Stomach smooth muscle (tissue), 2 donors: Measurements from ENCODE around the gene DNER.

Source experiments
- H3K27ac ChIP-seq: one replicate; pipeline ENCODE4 v1.7.0; 2013; ENCODE audit warnings: mild to moderate bottlenecking, low read length, inconsistent platforms
- H3K27me3 ChIP-seq, 2 donors: one replicate each; pipeline ENCODE4 v1.7.0; 2013; ENCODE audit warnings: low read length in 2 of 2; ENCODE audit not compliant: insufficient read depth in 2 of 2, control insufficient read depth in 1 of 2
- H3K36me3 ChIP-seq, 2 donors: one replicate each; pipeline ENCODE4 v1.7.0; 2013; ENCODE audit warnings: low read length in 2 of 2; ENCODE audit not compliant: control insufficient read depth in 2 of 2, insufficient read depth in 2 of 2
- H3K4me1 ChIP-seq: one replicate; pipeline ENCODE4 v1.7.0; 2013; ENCODE audit warnings: low read length; ENCODE audit not compliant: control insufficient read depth, insufficient read depth
- H3K4me3 ChIP-seq, 2 donors: one replicate each; pipeline ENCODE4 v1.7.0; 2013; ENCODE audit warnings: low read length in 2 of 2
- H3K9ac ChIP-seq, 2 donors: one replicate each; pipeline ENCODE4 v1.7.0; 2013; ENCODE audit warnings: low read length in 2 of 2, mild to moderate bottlenecking in 1 of 2
- H3K9me3 ChIP-seq, 2 donors: one replicate each; pipeline ENCODE4 v1.7.0; 2013; ENCODE audit warnings: low read length in 2 of 2; ENCODE audit not compliant: control insufficient read depth in 2 of 2
- donor health status: healthy.
- donor health status: Pancreatic carcinoma.

Gene DNER

DNA sequence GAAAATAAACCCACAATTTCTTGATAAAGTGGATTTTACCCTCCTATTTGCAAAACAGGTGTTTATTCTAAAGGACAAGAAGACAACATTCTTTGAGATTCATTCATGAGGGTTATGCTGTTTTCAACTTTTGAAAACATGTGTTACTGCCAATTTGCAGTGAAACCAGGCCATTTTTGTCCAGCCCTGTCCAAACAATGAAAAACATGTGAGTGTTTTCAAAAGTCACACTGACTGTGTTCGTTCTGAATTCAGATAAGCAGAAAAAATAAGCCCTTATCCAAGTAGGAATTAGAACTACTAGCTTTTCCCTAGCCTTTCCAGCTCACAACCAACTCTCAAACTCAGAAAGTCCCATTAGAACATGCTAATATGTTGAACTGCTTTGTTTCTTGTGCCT, 295.2 kb downstream of the DNER start:
- no peaks in the 10 kb centered on the region for H3K36me3 ChIP-seq
- H3K4me1 ChIP-seq, result peaks cover 18% of the 10 kb centered on the region
- no peak overlapping the region for H3K4me3 ChIP-seq
- no peak overlapping the region for H3K27ac ChIP-seq
- no peaks in the 10 kb centered on the region for H3K9me3 ChIP-seq
- no peaks in the 10 kb centered on the region for H3K27me3 ChIP-seq
- H3K9ac ChIP-seq, result no peak overlapping the region

DNA sequence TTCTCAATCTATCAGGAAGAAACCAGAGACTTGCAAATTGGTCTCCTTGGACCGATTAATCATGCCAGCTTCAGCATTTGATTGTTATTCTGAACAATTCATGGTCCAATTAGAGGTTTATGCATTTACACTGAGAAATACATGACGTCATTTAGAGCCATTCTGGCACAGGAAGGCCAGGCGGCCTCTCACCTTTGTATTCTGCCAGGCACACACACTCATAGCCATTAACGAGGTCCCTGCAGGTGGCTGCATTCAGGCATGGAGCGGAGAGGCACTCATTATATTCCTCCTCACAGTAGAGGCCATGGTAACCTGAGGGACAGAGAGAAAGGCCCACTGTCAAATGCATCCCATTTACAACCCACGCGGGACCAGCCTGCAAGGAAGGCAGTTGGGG, 296.4 kb downstream of the DNER start:
- H3K4me1 ChIP-seq, result peaks cover 18% of the 10 kb centered on the region
- peak overlapping the region; percentile 70 for H3K27ac ChIP-seq
- no peaks in the 10 kb centered on the region for H3K27me3 ChIP-seq
- H3K4me3 ChIP-seq, result no peak overlapping the region
- H3K9me3 ChIP-seq, result no peaks in the 10 kb centered on the region
- H3K36me3 ChIP-seq, result no peaks in the 10 kb centered on the region
- H3K9ac ChIP-seq, result no peak overlapping the region

DNA sequence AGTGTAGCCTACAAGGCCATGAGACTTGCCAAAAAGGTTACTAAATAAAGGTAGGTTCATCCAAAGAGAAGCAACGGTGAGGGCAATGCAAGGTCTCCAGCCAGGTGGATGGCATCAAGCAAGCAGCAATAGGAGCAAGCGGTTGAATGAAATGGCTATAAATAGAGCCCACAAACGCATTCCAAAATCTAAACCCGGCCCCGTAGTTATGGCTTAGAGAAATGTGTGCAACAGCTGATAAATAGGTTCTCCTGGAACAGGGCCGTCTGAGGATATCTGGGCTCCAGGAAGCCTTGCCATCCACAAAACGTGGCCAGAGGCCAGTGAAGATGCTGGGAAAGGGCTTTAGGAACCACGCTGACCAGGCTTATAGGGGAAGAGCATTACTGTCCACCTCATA, 297.2 kb downstream of the DNER start:
- Histone ChIP-seq H3K9ac (no peak overlapping the region), H3K9me3 (no peaks in the 10 kb centered on the region), H3K4me1 (peaks cover 18% of the 10 kb centered on the region), H3K27me3 (no peaks in the 10 kb centered on the region), H3K27ac (peak overlapping the region; percentile 70), H3K4me3 (no peak overlapping the region), H3K36me3 (no peaks in the 10 kb centered on the region)

DNA sequence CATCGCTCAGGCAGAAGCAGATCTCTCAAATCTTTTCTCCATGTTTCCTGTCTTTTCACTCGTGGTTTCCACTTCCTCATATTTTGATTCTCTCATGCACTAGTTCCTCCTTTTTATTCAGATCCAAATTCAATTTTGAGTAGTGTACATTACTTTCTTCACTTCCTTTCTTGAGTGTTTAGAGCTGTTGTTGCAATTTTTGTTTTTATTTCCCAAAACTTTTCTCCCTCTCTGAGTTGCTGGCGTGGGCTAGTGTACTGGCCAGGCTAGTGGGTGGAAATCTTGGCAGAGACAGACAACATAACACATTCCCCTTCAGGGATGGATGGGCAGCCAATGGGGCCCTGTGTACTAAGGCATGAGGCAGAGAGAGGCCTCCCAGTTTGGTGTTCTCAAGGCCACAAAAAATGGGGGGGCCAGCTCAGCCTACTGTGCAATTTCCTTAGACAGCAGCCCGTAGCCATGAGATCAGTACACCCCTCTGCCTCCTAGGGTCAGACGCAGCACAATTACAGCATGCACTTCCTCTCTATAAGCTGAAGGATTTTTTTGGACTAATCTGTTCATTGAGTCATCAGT, 298.1 kb downstream of the DNER start:
- no peaks in the 10 kb centered on the region for H3K27me3 ChIP-seq
- no peaks in the 10 kb centered on the region for H3K9me3 ChIP-seq
- no peaks in the 10 kb centered on the region for H3K36me3 ChIP-seq
- no peak overlapping the region for H3K4me3 ChIP-seq
- peaks cover 18% of the 10 kb centered on the region for H3K4me1 ChIP-seq
- H3K27ac ChIP-seq, result peak overlapping the region; percentile 70
- no peak overlapping the region for H3K9ac ChIP-seq

DNA sequence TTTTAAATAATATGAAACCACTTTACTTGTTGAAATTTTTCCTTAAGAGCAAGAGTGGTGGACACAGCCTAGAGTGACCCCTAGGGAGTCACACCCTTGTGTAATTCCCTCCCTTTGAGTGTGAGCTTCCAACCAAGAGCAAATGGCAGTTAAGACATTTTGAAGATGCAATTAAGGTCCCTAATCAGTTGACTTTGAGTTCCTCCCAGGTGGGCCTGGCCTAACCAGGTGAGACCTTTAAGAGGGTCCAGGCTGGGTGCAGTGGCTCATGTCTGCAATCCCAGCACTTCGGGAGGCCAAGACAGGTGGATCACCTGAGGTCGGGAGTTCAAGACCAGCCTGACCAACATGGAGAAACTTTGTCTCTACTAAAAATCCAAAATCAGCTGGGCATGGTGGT, 299.7 kb downstream of the DNER start:
- Histone ChIP-seq H3K9me3 (no peaks in the 10 kb centered on the region), H3K4me1 (peaks cover 18% of the 10 kb centered on the region), H3K9ac (no peak overlapping the region), H3K36me3 (no peaks in the 10 kb centered on the region), H3K27me3 (no peaks in the 10 kb centered on the region), H3K4me3 (no peak overlapping the region), H3K27ac (no peak overlapping the region)

DNA sequence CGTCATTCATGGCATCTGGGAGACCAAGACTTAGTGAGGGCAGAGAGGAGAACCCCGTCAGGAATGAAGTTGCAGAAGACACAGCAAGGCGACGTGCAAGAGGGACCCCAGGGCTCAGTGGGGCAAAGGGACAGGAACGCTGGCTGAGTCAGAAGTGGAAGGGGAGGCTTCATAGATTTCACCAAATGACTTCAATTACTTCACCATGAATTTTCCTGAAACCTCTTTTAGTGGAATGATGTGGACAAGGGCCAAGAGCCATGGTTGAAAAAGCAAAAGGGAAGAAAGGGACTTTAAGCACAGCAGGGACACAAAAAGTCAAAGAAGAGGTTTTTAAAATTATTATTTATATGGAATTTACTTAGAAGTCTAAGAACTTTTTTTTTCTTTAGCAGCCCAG, 301.7 kb downstream of the DNER start:
- Histone ChIP-seq H3K4me1 (peaks cover 16% of the 10 kb centered on the region), H3K27ac (no peak overlapping the region)

DNA sequence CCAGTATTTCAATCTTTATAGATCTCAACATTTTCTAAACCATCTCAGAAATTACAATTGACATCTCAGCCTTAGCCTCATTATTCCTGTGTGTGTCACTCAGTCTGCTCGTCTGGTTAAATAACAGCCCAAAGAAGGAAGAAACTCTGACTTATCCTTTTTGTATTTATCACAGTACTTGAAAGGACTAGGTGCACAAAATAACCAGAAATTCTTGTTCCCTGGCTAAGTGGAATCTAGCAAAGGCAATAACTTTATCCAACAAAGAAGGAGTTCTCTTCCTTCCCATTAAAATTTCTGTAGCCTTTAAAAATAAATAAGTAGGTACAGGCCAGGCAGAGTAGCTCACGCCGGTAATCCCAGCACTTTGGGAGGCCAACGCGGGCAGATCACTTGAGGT, 303.4 kb downstream of the DNER start:
- H3K36me3 ChIP-seq, result no peaks in the 10 kb centered on the region
- H3K9me3 ChIP-seq, result no peaks in the 10 kb centered on the region
- H3K9ac ChIP-seq, result no peak overlapping the region
- H3K27me3 ChIP-seq, result no peaks in the 10 kb centered on the region
- no peak overlapping the region for H3K4me3 ChIP-seq
- no peak overlapping the region for H3K27ac ChIP-seq
- peaks cover 7% of the 10 kb centered on the region for H3K4me1 ChIP-seq

More for the DNA sequence above, 301.7 kb downstream of the DNER start:
- Histone ChIP-seq H3K9me3 (no peaks in the 10 kb centered on the region), H3K27me3 (no peaks in the 10 kb centered on the region), H3K9ac (no peak overlapping the region), H3K36me3 (no peaks in the 10 kb centered on the region), H3K4me3 (no peak overlapping the region)

DNA sequence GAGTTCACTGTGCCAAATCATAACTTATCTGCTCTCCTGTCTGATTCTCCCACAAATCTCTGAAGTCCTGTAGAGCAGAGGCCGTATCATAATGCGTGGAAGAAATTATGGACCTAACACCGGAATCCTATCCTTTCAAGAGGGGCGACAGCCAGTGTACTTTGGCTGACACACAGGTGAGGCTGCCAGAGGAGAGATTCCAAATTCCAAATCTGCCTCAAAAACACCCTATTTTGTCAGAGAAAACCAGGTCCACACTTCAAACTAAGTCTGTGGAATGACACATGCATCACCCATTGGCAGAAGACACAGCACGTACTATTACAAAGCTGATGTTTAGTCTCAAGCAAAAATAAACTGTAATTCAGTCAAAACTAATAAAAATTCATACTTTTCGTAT, 304.1 kb downstream of the DNER start:
- no peaks in the 10 kb centered on the region for H3K36me3 ChIP-seq
- no peaks in the 10 kb centered on the region for H3K27me3 ChIP-seq
- no peaks in the 10 kb centered on the region for H3K9me3 ChIP-seq
- H3K4me3 ChIP-seq, result no peak overlapping the region
- H3K27ac ChIP-seq, result peak overlapping the region; percentile 24
- peaks cover 7% of the 10 kb centered on the region for H3K4me1 ChIP-seq
- H3K9ac ChIP-seq, result no peak overlapping the region

DNA sequence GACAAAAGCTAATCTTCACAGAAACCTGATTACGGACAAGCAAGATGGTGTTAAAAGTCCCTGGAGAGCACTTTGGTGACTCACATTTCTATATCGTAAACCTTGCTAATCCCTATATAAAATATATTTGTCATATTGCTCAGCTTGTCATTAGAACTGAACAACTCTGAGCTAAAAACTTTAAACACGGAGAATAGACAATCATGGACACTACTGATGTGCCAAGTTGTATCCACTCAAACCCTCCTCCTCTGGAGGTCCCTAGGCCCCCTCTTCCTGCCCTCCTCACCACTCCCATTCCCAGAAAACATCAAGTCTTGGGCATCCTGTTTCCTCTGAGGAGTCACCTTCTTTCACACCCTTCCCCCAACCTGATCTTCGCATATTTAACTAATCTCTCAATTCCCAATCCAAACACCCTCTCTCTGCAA, 304.6 kb downstream of the DNER start:
- Histone ChIP-seq H3K4me1 (peaks cover 7% of the 10 kb centered on the region), H3K27me3 (no peaks in the 10 kb centered on the region), H3K9me3 (no peaks in the 10 kb centered on the region), H3K4me3 (no peak overlapping the region), H3K36me3 (no peaks in the 10 kb centered on the region), H3K9ac (no peak overlapping the region), H3K27ac (peak overlapping the region; percentile 24)

DNA sequence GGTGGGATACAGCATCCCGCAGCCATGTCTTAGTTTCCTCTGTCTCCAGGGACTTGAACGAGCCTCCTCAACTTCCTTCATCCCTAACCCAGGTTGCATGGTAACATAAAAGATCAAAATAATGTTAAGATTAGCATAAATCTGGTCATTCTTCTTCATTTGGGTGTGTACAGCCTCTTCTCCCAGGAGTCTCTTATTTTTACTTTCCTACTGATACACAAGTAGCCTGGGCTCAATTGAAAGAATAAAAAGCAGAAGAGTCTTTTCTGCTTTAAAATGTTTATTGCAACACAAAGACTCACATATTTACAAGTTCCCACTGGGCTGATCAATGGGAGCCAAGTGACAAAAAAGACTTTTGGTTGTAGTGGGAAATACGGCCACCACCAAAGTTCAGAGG, 305.4 kb downstream of the DNER start:
- Histone ChIP-seq H3K9ac (no peak overlapping the region), H3K9me3 (no peaks in the 10 kb centered on the region), H3K27ac (no peak overlapping the region), H3K4me1 (peaks cover 7% of the 10 kb centered on the region), H3K27me3 (no peaks in the 10 kb centered on the region), H3K36me3 (no peaks in the 10 kb centered on the region), H3K4me3 (no peak overlapping the region)

DNA sequence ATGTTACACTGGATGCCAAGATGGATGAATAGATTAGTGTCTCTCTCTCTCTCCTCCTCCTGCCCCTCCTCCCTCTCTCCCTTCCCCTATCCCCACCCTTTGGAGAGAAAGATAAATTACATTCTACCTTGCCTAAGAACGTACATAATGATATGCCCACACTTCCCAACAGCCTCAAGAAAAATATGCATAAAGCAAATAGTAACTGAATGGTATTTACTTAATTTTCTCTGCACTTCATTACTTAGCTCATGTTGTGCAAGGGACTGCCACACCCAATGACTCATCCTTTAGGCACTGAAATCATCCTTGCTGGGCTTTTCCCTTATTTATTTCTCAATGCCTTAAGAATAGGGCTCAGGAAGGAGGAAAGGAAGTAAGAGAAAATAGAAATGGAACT, 306.0 kb downstream of the DNER start:
- no peaks in the 10 kb centered on the region for H3K27me3 ChIP-seq
- no peak overlapping the region for H3K9ac ChIP-seq
- peaks cover 7% of the 10 kb centered on the region for H3K4me1 ChIP-seq
- no peak overlapping the region for H3K27ac ChIP-seq
- no peak overlapping the region for H3K4me3 ChIP-seq
- H3K9me3 ChIP-seq, result no peaks in the 10 kb centered on the region
- no peaks in the 10 kb centered on the region for H3K36me3 ChIP-seq
